Lower lobe of right lung (tissue), 2 donors: Measurements from ENCODE around the gene CHST8. TPM values are rescaled to one million over a fixed set of nuclear protein-coding genes. Genes with fewer than 3 reads are reported as not detected.
A peak's percentile ranks its signal among the peaks of the same experiment; 100 is the strongest.

Experiments
- ATAC-seq, 2 donors: fragments of 200-7000 bp; cut with Tn5 transposase; one replicate each; pipeline ENCODE4 v1.9.1; 2020 to 2022; ENCODE audit warnings: mild to moderate bottlenecking in 2 of 2, moderate library complexity in 2 of 2
- DNase-seq: peaks from one replicate; pipeline ENCODE4 v3.0.0-alpha.2; 2020
- H3K27ac ChIP-seq: fragments of 200-600 bp; one replicate; pipeline ENCODE4 v1.8.0; 2022
- H3K27me3 ChIP-seq: fragments of 200-600 bp; one replicate; pipeline ENCODE4 v1.8.0; 2022; ENCODE audit warnings: low read depth
- H3K36me3 ChIP-seq: fragments of 200-600 bp; one replicate; pipeline ENCODE4 v1.8.0; 2022; ENCODE audit warnings: mild to moderate bottlenecking
- H3K4me1 ChIP-seq: fragments of 200-600 bp; one replicate; pipeline ENCODE4 v1.8.0; 2022
- H3K4me3 ChIP-seq: fragments of 200-600 bp; one replicate; pipeline ENCODE4 v1.8.0; 2022; ENCODE audit warnings: mild to moderate bottlenecking
- H3K9me3 ChIP-seq: fragments of 200-600 bp; one replicate; pipeline ENCODE4 v1.8.0; 2022
- intact Hi-C: fragments of 100-400 bp; cut with DNase I; formaldehyde crosslinking; loops from one replicate; pipeline ENCODE4 v1.11.0; 2022
- total RNA-seq: library from RNA; stranded (reverse); fragmentation: NEBNext Ultra II Directional; extraction: Animal tissue kit (Norgen Biotek cat#: 25700); gene quantifications from one replicate; pipeline ENCODE4 v1.2.1, GENCODE V29; 2021
- TF ChIP-seq, protein P1 (sequence below): fragments of 200-600 bp; IDR thresholded peaks from one replicate; pipeline ENCODE4 v1.8.0; 2022; ENCODE audit warnings: antibody characterized with exemption, mild to moderate bottlenecking
- donor health status: DM: no; HTN: yes; CAD: no; lungs with severe emphysema.

The CHST8 gene
- total RNA-seq, 1 donor from 2014 or later = not detected

DNA sequence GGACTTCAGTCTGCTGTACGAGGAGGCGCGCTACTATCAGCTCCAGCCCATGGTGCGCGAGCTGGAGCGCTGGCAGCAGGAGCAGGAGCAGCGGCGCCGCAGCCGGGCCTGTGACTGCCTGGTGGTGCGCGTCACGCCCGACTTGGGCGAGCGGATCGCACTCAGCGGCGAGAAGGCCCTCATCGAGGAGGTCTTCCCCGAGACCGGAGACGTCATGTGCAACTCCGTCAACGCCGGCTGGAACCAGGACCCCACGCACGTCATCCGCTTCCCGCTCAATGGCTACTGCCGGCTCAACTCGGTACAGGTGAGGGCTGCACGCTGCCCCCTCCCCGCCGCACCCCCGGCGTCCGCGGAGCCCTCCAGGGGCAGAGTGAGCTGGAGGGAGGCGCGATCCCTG, 189.5 kb downstream of the CHST8 start:
- Histone ChIP-seq H3K27me3 (no peaks in the 10 kb centered on the region), H3K9me3 (no peaks in the 10 kb centered on the region), H3K27ac (no peak overlapping the region), H3K36me3 (peaks cover 46% of the 10 kb centered on the region), H3K4me3 (no peak overlapping the region), H3K4me1 (peaks cover 19% of the 10 kb centered on the region)
- peak; percentile 38 for DNase-seq
- ATAC-seq = no peak
- intact Hi-C loops = no loop called here
- TF ChIP-seq, protein P1, sequence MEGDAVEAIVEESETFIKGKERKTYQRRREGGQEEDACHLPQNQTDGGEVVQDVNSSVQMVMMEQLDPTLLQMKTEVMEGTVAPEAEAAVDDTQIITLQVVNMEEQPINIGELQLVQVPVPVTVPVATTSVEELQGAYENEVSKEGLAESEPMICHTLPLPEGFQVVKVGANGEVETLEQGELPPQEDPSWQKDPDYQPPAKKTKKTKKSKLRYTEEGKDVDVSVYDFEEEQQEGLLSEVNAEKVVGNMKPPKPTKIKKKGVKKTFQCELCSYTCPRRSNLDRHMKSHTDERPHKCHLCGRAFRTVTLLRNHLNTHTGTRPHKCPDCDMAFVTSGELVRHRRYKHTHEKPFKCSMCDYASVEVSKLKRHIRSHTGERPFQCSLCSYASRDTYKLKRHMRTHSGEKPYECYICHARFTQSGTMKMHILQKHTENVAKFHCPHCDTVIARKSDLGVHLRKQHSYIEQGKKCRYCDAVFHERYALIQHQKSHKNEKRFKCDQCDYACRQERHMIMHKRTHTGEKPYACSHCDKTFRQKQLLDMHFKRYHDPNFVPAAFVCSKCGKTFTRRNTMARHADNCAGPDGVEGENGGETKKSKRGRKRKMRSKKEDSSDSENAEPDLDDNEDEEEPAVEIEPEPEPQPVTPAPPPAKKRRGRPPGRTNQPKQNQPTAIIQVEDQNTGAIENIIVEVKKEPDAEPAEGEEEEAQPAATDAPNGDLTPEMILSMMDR = no peak

GRCh38 chr19:33811736-33812387, 190.1 kb downstream of the CHST8 start:
- H3K9me3 ChIP-seq = no peaks in the 10 kb centered on the region
- H3K4me3 ChIP-seq = no peak overlapping the region
- H3K27me3 ChIP-seq = no peaks in the 10 kb centered on the region
- intact Hi-C loops = no loop called here
- DNase-seq (peak; percentile 2), ATAC-seq (no peak)
- peaks cover 42% of the 10 kb centered on the region for H3K36me3 ChIP-seq
- peaks cover 23% of the 10 kb centered on the region for H3K4me1 ChIP-seq
- TF ChIP-seq, protein P1 = no peak
- H3K27ac ChIP-seq = no peak overlapping the region

GRCh38 chr19:33812388-33813330, 190.9 kb downstream of the CHST8 start:
- TF ChIP-seq, protein P1 = no peak
- H3K9me3 ChIP-seq = no peaks in the 10 kb centered on the region
- H3K27ac ChIP-seq = no peak overlapping the region
- no peak overlapping the region for H3K4me3 ChIP-seq
- intact Hi-C loops = no loop called here
- H3K36me3 ChIP-seq = peaks cover 35% of the 10 kb centered on the region
- no peaks in the 10 kb centered on the region for H3K27me3 ChIP-seq
- peak; percentile 46 for DNase-seq
- peaks cover 26% of the 10 kb centered on the region for H3K4me1 ChIP-seq
- no peak for ATAC-seq

- Histone ChIP-seq H3K9me3 (no peaks in the 10 kb centered on the region), H3K4me3 (no peak overlapping the region), H3K27ac (no peak overlapping the region), H3K4me1 (peaks cover 26% of the 10 kb centered on the region), H3K27me3 (no peaks in the 10 kb centered on the region), H3K36me3 (peaks cover 31% of the 10 kb centered on the region)
- intact Hi-C loops = no loop called here
- DNase-seq (peak; percentile 30), ATAC-seq (no peak)
- TF ChIP-seq, protein P1 = no peak
Observed at GRCh38 chr19:33813391-33814101, 191.8 kb downstream of the CHST8 start.
